Activated CD8-positive, alpha-beta memory T cell treated with anti-CD3 and anti-CD28 coated beads, Interleukin-2, amount 50 U/mL, for 1 hour (primary cell): ENCODE data around the gene RNF157.

ENCODE experiments used
- DNase-seq: peaks from one replicate; pipeline ENCODE4 v3.0.0-alpha.2; 2020; ENCODE audit errors: extremely low read depth

RNF157 gene

DNA sequence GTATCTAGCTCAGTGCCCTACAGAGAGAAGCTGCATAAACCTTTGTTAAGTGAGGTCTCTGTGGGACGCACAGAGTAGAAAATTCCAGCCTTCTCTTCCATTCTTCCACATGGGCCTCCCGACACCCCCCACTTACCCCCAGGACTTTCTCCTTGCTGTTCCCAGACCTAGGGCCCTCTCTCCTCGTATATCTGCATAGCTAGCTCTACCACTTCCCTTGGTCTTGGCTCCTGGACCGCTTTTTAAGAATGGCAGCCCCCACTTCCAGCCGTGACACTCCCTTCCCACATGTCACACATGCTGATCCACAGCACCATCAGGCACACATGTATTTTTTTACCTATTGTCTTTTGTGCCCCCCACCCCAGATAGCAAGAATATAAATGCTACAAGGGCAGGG lies 82.5 kb downstream of the RNF157 start:
- no peak for DNase-seq

DNA sequence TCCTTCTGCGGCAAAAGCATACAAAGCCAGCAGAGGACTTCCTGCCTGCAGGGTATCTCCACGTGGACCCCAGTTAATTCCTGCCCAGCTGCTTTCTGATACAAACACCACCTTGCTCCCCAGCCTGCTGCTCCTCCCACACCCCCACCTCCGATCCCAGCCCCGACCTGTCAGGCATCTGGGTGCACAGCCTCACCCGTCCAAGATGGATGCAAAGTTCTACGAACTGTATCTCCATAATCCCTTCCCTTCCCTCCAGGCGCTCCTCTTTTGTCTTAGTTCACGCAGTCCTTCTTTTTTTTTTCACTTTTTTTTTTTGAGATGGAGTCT lies 83.7 kb downstream of the RNF157 start:
- no peak for DNase-seq

DNA sequence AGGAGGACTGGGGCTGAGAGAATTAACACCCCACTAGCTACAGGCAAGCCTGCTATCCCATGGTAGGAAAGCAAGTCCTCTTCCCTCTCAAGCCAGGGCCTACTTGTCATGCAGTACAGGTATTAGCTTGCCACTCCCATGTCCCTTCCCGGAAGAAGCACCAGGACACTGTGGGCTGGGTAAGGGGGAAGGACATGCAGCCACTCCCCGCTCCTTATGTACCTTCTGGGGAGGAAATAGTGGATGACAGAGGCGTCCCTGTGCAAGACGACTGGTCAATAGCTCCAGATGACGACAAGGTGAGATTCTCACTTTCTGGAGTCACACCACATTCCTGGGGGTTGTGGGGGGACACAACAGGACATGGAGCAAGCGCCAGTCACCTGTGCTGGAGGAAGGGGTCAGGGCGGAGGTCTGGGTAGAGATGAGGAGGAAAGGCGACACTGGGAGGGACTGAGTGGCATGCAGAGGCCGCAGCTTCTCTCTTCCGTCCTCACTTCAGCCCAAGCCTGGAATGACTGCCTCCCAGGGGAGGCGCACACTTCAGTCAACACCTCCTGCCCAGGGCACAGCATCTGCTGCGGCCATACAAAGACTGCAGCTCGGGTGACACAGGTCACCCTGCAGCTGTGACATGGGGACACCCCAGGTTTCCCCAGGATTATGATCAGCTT lies 84.2 kb downstream of the RNF157 start:
- DNase-seq, result no peak

DNA sequence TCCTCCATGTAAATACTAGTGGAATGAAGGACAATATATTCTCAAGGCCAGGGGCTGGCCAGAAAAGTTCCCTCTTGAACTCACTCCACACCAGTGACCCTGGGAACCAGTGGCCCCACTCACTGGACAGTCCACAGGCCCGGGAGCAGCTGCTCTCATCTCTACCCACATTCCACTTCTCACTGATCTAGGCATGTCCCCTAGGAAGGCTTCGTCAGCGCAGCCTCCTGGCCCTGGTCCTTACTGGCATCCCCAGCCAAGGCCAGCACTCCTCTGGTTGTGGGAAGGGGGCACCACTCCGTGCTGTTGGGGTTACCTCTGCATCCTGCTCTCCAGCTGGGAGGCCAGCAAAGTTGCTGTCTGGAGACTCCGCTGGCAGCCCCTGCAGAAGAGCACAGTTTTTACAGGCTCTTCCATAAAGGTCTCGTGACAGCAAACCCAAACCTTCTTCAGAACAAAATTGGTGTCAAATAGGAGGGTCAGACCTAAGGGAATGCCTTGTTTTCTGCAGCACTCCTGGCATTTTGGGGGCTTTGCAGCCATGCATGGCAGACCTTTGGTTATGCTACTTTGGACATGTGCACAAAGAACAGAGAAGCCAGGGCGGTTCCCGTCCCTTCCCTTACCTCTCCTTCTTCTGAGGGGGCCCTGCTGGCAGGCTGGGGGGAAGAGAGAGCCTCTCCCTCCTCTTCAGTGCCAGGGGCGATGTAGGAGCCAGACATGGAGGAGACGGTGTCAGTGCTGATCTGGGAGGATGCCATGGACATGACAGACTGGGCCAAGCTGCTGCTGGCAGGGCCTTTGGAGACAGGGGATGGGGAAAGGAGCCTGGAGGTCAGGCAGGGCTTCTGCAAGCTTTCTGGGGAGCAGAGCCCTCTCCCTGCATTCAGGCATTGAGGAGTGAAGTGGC lies 85.1 kb downstream of the RNF157 start:
- no peak for DNase-seq

DNA sequence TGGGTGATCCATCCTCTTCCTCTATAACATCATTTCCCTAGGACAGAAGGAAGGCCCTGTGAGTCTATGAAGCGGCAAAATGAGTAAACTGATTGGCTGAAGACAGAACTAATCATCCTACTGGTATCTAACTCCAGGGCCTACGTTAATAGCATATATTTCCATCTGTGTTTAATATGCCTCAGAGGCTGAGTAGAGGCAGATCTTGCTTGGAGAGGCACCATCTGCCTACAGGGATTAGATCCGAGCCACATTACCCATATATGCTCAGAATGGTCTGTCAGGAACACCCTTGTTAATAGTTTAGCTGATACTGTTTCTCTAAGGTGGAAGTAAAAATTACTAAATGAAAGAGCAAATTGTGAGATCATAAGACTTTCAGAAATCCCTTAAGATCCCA lies 86.0 kb downstream of the RNF157 start:
- DNase-seq, result no peak

DNA sequence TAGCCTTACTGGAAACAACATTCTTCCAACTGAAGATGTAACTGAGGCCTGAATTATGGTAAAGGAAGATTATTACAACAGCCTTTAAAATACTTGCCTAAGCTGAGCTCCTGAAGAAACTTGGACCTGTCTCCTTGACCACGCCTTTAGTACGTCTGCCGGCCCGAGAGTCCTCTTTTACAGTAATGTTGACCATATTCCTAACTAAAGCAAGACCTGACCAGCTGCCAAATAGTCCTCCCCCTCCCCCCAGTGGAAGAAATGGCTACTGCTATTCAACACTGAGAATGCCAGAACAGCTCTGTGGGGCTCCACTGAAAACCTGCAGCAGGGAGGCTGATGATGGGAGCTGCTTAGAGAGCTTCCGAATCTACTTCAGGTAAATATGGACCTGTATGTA lies 86.7 kb downstream of the RNF157 start:
- no peak for DNase-seq

DNA sequence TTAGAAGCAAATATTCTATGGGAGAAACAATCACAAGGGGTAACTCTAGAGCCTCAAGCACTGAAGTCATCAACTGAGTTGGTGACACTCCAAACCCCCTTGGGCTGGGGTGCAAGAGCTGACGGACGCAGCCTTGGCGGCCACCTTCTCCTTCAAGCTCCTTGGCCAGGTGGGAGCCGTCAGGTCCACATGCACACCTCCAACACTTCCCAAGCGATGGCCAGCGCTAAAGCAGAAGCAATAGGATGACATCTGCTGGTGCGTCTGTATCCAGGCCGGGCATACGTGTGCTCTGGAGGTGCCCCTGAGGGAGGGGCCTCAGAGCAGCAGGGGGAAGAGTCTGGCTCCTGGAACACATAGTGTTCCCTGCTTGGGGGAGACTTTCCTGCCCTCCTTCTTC lies 87.1 kb downstream of the RNF157 start:
- DNase-seq, result no peak

DNA sequence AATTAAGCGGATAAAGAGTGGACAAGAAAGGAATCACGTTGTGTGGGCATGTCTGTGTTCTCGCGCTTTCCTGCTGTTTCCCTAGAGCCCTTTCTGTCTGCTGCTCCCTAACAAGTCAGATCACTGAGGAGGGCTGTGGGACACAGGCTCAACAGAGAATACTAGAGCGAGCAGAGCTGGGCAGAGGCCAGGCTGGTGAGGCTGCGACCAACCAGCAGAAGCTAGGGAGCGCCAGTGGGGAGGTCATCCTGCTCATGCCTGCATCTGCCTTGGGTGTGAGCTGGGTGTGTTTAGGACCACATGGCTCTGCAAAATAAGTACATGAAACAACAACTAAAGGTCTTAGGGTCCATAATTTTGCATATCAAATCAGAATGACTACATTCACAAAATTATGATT lies 87.7 kb downstream of the RNF157 start:
- DNase-seq, result no peak

DNA sequence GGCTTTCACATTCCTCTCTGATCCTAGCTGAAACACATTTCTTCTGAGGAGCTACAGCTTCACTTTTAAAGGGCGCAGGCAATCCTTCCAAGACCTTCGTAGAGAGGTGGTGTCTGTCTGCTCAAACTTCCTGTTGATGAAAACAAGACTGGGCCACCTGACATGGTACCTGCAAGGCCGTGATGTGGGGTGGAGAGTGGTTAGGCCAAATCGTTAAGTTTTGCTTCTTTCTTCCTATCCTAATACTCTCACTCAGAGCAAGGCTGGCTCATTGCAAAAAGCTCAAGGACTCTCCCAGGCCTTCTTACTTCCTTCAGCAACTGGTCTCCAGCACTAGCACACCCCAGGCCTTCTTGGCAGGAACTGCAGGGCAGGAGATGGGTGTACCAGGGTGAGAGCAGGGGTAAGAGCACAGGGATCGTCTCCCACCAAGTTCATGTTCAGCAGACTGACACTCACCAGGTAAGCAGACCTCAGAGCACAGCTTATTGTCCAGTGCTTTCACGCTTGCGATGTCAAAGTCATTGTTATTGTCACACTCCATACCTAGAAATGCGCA lies 88.3 kb downstream of the RNF157 start:
- DNase-seq, result no peak

DNA sequence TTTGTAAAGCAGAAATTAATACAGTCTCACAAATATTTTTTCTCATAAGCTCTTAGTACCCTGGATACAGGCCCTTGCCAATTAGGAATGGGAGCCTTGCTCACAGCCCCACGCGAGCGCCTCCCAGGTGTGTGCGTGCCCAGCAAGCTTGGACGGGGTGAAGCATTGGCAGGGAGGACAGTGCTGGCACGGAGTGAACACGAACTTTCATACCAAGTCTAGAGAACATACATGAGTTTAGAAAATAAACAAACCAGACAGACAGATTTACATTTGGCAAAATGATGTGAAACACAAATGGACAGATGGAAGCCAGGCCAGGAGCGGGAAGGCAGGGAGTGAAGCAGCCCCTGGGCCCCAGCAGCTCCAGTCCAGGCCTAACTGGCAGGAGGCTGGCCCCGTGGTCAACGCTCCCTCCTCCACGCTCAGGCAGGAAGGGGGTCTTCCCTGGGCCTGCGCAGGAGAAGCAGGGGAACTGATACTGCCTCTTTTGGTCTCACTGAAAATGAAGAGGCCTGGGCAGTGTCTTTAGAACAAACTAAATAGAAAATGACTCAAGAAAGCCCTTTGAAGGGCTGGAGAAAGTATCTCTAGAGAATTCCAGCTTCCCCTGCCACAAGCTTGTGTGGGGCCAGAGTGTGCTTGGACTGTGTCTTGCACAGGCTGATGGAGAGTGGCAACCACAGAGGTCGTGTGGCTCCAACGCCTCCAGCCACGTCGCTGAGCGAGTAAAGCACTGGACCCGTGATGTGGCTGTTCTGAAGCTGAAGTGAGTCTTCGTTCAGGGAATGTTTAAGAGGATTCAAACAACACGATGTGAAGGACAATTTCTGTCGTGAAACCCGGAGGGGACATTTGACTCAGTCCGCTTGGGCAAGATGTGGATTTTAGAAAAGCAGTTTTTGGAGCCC lies 89.3 kb downstream of the RNF157 start:
- no peak for DNase-seq

DNA sequence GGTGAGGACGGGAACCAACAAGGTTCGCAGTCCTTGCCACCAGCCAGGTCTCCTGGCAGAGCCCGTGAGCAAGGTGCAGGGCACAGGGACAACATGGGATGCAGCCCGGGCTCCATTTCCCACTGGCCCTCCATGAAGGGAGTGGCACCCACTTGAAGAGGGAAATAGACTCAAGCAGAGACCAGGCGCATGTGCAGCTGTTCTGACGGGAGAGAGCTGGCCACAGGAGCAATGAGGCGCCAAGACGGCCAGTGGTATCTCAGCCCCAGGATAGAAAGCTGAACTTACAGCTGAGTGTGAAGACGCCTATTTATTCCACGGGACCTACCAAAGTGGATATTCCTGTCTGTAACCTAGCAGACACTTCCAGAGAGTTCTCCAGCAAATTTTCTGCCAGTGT lies 91.1 kb downstream of the RNF157 start:
- DNase-seq, result no peak

DNA sequence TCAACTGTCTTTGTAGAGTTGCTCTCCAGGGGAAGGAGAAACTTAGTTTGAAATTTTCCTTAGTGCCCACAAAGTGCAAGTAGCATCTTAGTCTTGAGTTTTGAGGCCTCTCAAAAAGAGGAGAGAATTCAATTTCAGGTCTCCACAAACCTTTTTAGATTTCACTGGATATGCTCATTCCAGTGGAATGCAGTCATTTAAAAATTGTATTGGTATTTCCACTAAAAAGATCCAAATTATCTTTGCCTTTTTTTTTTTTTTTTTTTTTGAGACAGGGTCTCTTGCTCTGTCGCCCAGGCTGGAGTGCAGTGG lies 92.3 kb downstream of the RNF157 start:
- no peak for DNase-seq

DNA sequence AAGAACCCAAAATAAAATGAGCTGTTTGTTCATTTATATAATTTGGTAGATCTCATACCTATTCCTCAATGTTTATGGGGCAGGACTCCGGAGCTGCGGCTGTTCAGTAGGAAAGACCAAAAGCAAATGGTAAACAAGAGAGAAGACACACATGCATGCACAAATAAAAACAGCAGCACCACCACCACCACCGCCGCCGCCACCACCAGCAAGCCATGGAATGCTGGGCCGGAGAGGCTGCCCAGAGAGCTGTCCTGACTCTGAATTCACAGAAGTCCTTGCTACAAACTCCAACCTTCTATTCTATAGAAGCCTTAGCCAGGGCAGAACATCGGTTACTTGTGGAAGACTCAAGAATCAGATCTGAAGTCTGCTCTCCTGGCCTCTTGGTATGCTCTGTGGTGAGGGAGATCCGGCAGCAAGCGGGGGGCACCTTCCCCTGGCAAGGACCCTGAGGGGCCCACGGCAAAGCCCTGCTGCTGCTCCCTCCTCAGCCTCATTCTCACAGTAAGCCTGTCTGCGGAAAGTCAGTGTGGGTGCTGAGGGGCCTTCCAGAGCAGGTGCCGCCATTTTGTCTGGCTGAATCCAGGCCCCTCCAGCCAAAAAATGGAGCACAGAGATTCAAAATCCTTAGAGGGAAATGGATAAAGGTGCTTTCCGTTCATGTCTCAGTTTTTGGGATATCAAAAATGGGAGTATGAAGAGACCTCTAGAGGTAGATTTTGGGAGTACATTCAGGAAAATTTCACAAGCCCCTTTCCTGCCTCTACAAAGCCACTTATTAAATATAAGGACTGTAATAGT lies 92.9 kb downstream of the RNF157 start:
- DNase-seq, result no peak

DNA sequence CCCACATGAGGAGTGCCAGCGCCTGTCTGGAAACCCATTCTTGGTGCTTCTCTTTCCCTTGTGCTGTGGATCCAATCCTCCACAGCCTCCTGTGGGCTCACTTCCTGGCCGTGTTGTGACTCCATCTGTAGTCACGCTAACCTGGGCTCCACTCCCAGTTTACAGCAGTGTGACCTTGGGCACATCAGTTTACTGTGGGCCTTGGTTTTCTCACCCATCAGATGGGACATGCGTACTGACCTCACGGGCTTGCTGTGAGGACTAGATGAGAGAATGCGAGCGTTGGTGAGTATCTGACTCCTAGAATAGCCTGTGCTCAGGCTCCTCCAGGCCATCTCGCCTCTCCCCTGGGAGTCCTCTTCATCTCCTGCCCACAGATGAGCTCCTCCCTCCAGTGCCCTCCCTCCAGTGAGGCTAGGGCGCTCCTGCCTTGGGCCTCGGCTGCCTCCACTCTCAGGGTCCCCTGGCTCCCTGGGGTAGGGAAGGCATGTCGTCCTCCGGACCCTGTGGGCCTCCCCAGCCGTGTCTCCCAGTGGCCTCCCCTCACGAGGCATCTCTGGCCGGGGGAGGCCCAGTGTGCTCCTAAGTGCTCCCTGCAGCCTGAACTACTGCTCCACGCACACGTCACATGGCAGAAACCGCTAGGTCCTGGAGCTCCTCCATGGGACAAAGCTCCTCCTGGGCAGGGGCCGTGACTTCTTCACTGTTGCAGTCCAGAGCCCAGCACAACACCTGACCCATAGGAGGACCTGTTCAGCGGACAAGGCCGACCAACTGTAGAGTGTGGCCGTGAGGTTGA lies 94.0 kb downstream of the RNF157 start:
- DNase-seq, result no peak

DNA sequence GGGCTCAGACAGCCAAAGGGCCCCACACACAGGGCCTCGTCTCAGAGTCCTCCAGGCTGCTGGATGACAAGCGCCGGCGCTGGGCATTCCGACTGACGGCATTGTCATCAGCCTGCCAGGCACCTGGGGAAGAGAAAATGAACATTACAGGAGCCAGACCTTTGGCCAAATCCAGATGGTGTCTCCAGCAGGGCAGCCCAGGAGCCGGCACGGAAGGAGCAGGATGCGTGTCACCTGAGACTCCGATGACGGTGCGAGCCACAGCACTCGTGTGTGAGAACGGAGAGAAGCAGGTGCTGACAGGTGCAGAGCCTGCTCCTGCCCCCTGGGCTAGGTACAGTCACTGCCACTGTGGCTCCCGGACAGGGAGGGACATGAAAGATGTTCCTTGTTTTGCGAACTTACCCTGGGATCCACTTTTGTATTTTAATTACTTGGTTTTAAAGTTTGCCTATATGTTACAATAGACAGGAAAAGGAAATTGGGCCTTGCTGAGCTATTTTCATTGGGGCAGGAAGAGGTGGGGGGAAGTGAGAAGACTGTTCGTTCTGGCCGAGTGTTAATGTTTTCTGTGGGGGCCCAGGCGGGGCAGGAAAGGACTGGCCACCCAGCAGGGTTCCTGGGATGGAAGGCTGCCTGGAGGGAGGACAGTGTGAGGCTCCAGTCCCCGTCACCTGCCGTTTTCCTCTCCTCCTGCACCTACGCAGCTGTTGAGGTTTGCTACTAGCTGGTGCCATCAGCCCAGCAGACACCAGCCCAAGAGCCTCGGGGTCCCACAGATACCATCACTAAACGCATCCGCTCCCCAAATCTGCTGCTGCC lies 94.9 kb downstream of the RNF157 start:
- DNase-seq, result no peak

DNA sequence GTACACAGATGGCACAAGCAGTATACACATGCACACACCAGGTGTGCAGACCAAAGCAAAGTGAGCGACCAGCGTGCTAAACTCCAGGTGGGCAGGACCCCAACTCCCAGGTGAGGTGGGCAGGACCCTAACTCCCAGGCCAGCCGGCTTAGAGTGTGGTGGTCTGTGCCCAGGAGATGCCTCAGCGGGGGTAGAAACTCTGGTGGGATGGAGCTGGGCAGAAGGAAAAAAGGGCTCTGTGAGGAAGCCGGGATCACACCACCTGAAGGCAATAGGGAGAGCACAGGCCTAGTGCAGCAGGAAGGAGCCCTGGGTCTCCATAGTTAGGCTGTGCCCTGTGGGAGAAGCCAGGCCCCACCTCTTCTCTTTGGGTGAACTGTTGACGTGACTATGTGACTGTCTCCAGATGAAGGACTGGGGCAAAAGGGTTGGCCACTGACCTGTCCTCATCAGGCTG lies 97.7 kb downstream of the RNF157 start:
- DNase-seq, result no peak

DNA sequence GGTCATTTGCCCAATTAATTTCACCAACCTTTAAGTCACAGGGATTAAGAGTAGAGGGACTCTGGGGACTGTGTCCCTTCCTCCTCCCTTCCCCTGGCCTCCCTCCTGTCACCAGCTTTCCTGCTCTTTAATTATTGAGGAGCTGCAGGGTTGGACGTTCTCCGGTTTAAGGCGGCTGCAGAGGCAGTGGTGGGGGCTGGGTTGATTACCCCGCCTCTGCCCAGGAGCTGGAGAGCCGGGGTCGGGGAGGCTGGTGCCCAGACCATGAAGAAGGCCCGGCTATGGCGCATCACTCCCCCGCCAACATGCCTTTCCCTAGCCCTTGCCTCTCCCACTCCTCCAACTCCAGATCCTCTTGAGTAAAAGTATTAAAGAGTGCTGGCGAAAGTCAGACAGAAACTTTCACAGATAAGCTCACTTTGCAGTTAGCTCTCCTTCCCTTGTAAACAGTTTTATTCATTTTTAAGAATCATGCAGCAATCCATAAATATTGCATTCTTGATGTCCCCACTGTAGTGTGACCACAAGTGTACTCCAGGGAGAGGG lies 98.2 kb downstream of the RNF157 start:
- no peak for DNase-seq

DNA sequence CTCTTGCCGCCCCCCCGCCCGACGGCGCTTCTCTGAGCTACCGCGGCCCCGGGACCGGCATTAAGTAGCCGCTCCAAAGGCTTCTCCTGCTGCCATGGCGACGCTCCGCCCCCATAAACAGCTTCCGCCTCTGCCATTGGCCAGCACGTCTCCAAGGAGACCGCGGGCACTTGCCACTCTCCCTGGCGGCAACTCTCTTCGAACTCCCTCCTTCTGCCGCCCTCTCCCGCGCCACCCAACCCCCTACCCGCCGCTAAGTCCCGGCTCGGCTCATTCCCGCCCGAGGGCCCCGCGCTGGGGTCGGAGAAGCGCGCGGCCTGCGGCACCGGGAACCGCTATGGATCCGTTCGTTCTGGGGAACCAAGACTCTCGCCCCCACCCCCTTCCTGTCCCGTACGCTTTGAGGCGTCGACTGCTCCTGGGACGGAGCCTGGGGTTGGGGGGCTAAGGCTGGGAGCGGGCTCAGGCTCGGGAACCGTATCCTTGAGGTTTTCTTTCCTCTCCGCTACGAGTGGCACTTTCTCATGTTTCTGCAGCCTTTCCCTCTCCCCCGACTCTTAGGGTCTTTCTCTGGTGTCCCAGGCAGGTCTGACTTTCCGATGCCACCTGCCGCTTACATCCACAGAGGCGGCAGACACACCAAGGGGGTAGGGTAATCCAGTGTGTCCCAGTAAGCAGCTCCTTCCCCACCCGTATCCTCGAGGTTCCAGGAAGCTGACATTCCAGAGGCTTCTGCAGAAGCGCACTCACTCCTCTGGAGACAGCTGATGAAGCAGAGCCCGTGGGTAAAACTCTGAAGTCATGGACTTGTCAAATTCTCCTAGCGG lies 98.9 kb downstream of the RNF157 start, which contains the start of gene FOXJ1:
TSS of gene FOXJ1 (minus strand) at position 34 of the 827 bp plus-strand sequence. CDS start 850 bp downstream, outside the sequence.
- DNase-seq, result peak; percentile 61
